Suprapubic skin (tissue), 4 donors: Measurements from ENCODE around the gene VIT.

ENCODE experiments used
- EP300 ChIP-seq: sonication (generic); formaldehyde crosslinking; IDR thresholded peaks from one replicate; pipeline ENCODE4 v1.6.1; 2017; ENCODE audit warnings: antibody characterized with exemption
- POLR2A ChIP-seq, 2 donors: fragments of 450-650 bp; IDR thresholded peaks; one replicate each; pipeline ENCODE4 v1.6.1; 2017; ENCODE audit warnings: antibody characterized with exemption in 2 of 2, mild to moderate bottlenecking in 2 of 2, moderate library complexity in 2 of 2
- POLR2AphosphoS5 ChIP-seq, 3 donors: sonication (generic); formaldehyde crosslinking; IDR thresholded peaks; one replicate each; pipeline ENCODE4 v1.6.1; 2017; ENCODE audit warnings: antibody characterized with exemption in 3 of 3
- TF ChIP-seq, protein P1 (sequence below), 2 donors: fragments of 200-600 bp in 1 of 2; fragments of 450-650 bp in 1 of 2; sonication (generic) in 1 of 2; IDR thresholded peaks; one replicate each; pipeline ENCODE4 v1.5.1; 2016 to 2019; ENCODE audit warnings: antibody characterized with exemption in 2 of 2, mild to moderate bottlenecking in 1 of 2, moderate library complexity in 1 of 2

DNA sequence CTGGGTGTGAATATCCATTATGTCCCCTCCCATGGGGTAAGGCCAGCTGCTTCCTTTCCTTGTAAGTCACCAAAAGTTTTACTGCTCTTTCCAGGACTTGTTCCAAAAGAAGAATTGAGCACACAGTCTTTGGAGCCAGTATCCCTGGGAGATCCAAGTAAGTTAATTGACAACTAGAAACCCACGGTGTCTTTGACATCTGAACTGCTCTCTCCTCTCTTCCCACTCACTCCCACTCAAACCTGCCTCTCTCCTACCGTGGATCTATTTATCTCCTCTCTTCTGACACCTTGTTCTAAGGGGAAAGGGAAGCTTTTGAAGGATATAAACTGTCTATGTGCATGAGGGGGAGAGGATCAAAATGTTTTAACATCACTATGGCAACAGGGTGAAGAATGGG, 86.7 kb downstream of the VIT start:
- TF ChIP-seq, protein P1, sequence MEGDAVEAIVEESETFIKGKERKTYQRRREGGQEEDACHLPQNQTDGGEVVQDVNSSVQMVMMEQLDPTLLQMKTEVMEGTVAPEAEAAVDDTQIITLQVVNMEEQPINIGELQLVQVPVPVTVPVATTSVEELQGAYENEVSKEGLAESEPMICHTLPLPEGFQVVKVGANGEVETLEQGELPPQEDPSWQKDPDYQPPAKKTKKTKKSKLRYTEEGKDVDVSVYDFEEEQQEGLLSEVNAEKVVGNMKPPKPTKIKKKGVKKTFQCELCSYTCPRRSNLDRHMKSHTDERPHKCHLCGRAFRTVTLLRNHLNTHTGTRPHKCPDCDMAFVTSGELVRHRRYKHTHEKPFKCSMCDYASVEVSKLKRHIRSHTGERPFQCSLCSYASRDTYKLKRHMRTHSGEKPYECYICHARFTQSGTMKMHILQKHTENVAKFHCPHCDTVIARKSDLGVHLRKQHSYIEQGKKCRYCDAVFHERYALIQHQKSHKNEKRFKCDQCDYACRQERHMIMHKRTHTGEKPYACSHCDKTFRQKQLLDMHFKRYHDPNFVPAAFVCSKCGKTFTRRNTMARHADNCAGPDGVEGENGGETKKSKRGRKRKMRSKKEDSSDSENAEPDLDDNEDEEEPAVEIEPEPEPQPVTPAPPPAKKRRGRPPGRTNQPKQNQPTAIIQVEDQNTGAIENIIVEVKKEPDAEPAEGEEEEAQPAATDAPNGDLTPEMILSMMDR (IDR thresholded peaks at IDR 0.05): no peak
- TF ChIP-seq POLR2A (IDR thresholded peaks at IDR 0.05): no peak
- TF ChIP-seq POLR2AphosphoS5 (IDR thresholded peaks at IDR 0.05): no peak
- TF ChIP-seq EP300: no peak
